PFSK-1 (cell line): Measurements from ENCODE around the gene ZKSCAN4.

Source experiments
- FOXP2 ChIP-seq: optimal IDR thresholded peaks from 2 replicates; pipeline ENCODE3; 2011; ENCODE audit warnings: borderline replicate concordance, control low read depth, inconsistent platforms; ENCODE audit not compliant: insufficient read depth; ENCODE audit errors: extremely low read length, extremely low read depth
- SIN3A ChIP-seq: IDR thresholded peaks from 2 replicates; pipeline ENCODE4 v1.6.1; 2012; ENCODE audit warnings: mild to moderate bottlenecking, low read length, moderate library complexity, borderline replicate concordance; ENCODE audit not compliant: insufficient read depth
- TF ChIP-seq, protein P1 (sequence below), 2 experiments: IDR thresholded peaks; 2 replicates each; pipeline versions ENCODE4 v1.6.1 to v1.8.0; 2011 to 2012; ENCODE audit warnings: low read depth in 2 of 2, low read length in 2 of 2, control low read depth in 1 of 2, inconsistent platforms in 1 of 2, mild to moderate bottlenecking in 1 of 2, moderate library complexity in 1 of 2; ENCODE audit not compliant: insufficient read depth in 1 of 2

DNA sequence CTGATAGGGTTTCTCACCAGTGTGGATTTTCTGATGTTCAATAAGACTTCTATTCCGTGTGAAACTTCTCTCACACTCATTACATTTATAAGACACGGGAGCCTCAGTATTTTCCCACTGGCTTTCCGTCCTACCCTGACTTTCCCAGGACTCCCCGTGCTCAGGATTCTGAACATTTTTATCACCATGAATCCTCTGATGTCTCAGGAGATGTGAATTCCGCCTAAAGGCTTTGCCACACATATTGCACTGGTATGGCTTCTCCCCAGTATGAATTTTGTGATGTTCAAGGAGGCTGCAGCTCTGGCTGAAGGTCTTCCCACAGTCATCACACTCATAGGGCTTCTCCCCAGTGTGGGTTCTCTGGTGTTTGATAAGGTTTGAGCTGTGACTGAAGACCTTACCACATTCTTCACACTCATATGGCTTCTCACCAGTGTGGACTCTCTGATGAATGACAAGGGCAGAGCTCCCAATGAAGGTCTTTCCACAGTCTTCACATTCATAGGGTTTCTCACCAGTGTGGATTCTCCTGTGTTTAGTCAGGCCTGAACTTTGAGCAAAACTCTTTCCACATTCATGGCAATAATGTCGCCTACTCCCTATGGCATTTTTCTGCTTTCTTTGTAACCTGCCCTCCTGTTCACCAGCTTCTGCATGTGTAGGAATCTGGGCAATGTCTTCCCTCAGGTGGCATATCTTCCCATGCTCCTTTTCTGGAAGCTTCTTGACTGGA, 6.7 kb downstream of the ZKSCAN4 start:
- TF ChIP-seq, protein P1, sequence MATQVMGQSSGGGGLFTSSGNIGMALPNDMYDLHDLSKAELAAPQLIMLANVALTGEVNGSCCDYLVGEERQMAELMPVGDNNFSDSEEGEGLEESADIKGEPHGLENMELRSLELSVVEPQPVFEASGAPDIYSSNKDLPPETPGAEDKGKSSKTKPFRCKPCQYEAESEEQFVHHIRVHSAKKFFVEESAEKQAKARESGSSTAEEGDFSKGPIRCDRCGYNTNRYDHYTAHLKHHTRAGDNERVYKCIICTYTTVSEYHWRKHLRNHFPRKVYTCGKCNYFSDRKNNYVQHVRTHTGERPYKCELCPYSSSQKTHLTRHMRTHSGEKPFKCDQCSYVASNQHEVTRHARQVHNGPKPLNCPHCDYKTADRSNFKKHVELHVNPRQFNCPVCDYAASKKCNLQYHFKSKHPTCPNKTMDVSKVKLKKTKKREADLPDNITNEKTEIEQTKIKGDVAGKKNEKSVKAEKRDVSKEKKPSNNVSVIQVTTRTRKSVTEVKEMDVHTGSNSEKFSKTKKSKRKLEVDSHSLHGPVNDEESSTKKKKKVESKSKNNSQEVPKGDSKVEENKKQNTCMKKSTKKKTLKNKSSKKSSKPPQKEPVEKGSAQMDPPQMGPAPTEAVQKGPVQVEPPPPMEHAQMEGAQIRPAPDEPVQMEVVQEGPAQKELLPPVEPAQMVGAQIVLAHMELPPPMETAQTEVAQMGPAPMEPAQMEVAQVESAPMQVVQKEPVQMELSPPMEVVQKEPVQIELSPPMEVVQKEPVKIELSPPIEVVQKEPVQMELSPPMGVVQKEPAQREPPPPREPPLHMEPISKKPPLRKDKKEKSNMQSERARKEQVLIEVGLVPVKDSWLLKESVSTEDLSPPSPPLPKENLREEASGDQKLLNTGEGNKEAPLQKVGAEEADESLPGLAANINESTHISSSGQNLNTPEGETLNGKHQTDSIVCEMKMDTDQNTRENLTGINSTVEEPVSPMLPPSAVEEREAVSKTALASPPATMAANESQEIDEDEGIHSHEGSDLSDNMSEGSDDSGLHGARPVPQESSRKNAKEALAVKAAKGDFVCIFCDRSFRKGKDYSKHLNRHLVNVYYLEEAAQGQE (IDR thresholded peaks at IDR 0.05; ENCODE audit: insufficient read depth in 1 of 2, low read depth in 2 of 2, low read length in 2 of 2): no peak
- TF ChIP-seq FOXP2 (no peak), SIN3A (no peak)
